Fibroblast of upper back skin (primary cell): Measurements from ENCODE around the gene PAWR.
"Not testable (repeated sequence)": the region's sequence is repeated elsewhere in the genome, so short reads cannot be mapped to it uniquely, and the experiment has no call there.

ENCODE experiments used
- DNase-seq: peaks from one replicate; pipeline ENCODE4 v3.0.0-alpha.2; 2013

PAWR gene

GRCh38 chr12:79685068-79685467 is 5.7 kb downstream of the PAWR start:
- DNase-seq, result peak; percentile 78

- not testable (repeated sequence) for DNase-seq
Observed at GRCh38 chr12:79684338-79684737, 6.4 kb downstream of the PAWR start.

GRCh38 chr12:79682593-79682992 is 8.2 kb downstream of the PAWR start:
- no peak for DNase-seq

GRCh38 chr12:79681008-79681590 is 9.7 kb downstream of the PAWR start:
- peak; percentile 65 for DNase-seq

- DNase-seq, result no peak
Observed at GRCh38 chr12:79680051-79680450, 10.7 kb downstream of the PAWR start.

- no peak for DNase-seq
Observed at GRCh38 chr12:79678306-79678705, 12.5 kb downstream of the PAWR start.

GRCh38 chr12:79677672-79678071 is 13.1 kb downstream of the PAWR start:
- no peak for DNase-seq

GRCh38 chr12:79676579-79676978 is 14.2 kb downstream of the PAWR start:
- no peak for DNase-seq

GRCh38 chr12:79674629-79675028 is 16.1 kb downstream of the PAWR start:
- peak; percentile 77 for DNase-seq

GRCh38 chr12:79673354-79673753 is 17.4 kb downstream of the PAWR start:
- no peak for DNase-seq

GRCh38 chr12:79668113-79668512 is 22.7 kb downstream of the PAWR start:
- no peak for DNase-seq

- DNase-seq, result no peak
Observed at GRCh38 chr12:79665212-79665887, 25.4 kb downstream of the PAWR start.

- no peak for DNase-seq
Observed at GRCh38 chr12:79664518-79664917, 26.2 kb downstream of the PAWR start.

- peak; percentile 31 for DNase-seq
Observed at GRCh38 chr12:79662046-79662811, 28.5 kb downstream of the PAWR start.

- DNase-seq, result peak; percentile 36
Observed at GRCh38 chr12:79661629-79662028, 29.1 kb downstream of the PAWR start.

GRCh38 chr12:79659961-79660431 is 30.8 kb downstream of the PAWR start:
- no peak for DNase-seq

GRCh38 chr12:79658221-79658620 is 32.5 kb downstream of the PAWR start:
- DNase-seq, result peak; percentile 74

GRCh38 chr12:79657136-79657535 is 33.6 kb downstream of the PAWR start:
- peak; percentile 41 for DNase-seq

- DNase-seq, result no peak
Observed at GRCh38 chr12:79655036-79655435, 35.7 kb downstream of the PAWR start.

GRCh38 chr12:79652521-79652920 is 38.2 kb downstream of the PAWR start:
- no peak for DNase-seq

- no peak for DNase-seq
Observed at GRCh38 chr12:79650440-79650839, 40.3 kb downstream of the PAWR start.

GRCh38 chr12:79648881-79649280 is 41.9 kb downstream of the PAWR start:
- DNase-seq, result no peak

- DNase-seq, result not testable (repeated sequence)
Observed at GRCh38 chr12:79646843-79647242, 43.9 kb downstream of the PAWR start.

- DNase-seq, result no peak
Observed at GRCh38 chr12:79645235-79645630, 45.5 kb downstream of the PAWR start.
